WERI-Rb-1 (cell line): ENCODE measurements around the gene SLC5A6.

Experiments used
- DNase-seq: peaks from one replicate; pipeline ENCODE4 v3.0.0-alpha.2; 2020
- H3K27ac ChIP-seq: fragments of 250-450 bp; sonication (Bioruptor Pico); 2 replicates; pipeline ENCODE4 v1.5.1; 2020; ENCODE audit warnings: mild to moderate bottlenecking, moderate library complexity
- H3K27me3 ChIP-seq: fragments of 250-450 bp; sonication (Bioruptor Pico); 2 replicates; pipeline ENCODE4 v1.5.1; 2021; ENCODE audit warnings: mild to moderate bottlenecking, low read depth, moderate library complexity; ENCODE audit not compliant: insufficient read depth, severe bottlenecking
- H3K36me3 ChIP-seq: fragments of 250-450 bp; sonication (Bioruptor Pico); 2 replicates; pipeline ENCODE4 v1.5.1; 2020; ENCODE audit warnings: mild to moderate bottlenecking, moderate library complexity
- H3K4me3 ChIP-seq: 2 replicates; pipeline ENCODE4 v1.5.1; 2011; ENCODE audit warnings: low read depth, mild to moderate bottlenecking, control low read depth, low read length
- H3K9me3 ChIP-seq: fragments of 250-450 bp; sonication (Bioruptor Pico); 2 replicates; pipeline ENCODE4 v1.5.1; 2021; ENCODE audit warnings: mild to moderate bottlenecking, moderate library complexity; ENCODE audit not compliant: severe bottlenecking
- CTCF ChIP-seq: IDR thresholded peaks from 2 replicates; pipeline ENCODE4 v1.5.1; 2011; ENCODE audit warnings: low read depth, mild to moderate bottlenecking, control low read depth, inconsistent platforms, low read length

Gene SLC5A6

GRCh38 chr2:27255187-27255586, 43.1 kb upstream of the SLC5A6 start:
- no peak overlapping the region for H3K4me3 ChIP-seq
- TF ChIP-seq CTCF = no peak

DNA sequence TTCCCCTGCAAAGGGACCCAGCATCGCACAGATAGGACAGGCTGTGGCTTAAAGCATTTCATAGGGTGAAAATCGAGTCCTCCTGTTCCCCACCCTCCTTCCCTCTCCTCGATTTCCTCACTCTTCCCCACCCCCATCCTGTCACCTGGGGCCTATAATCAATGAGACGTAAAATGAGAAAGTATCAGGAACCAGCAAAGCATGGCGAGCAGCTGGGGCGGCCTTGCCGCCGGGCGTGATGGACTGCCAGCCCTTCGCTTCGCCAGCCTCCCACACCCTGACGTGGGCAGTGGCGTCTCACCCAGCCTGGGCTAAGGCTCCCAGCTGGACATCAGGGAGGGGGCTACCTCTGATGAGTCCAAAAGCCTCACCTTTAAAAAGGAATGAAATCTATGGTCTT, 39.7 kb upstream of the SLC5A6 start:
- H3K27me3 ChIP-seq = no peaks in the 10 kb centered on the region
- no peaks in the 10 kb centered on the region for H3K36me3 ChIP-seq
- no peak overlapping the region for H3K27ac ChIP-seq
- no peak for DNase-seq
- H3K4me3 ChIP-seq = no peak overlapping the region
- no peak for TF ChIP-seq CTCF
- H3K9me3 ChIP-seq = no peaks in the 10 kb centered on the region

More at GRCh38 chr2:27255187-27255586, 43.1 kb upstream of the SLC5A6 start:
- DNase-seq = no peak
- no peaks in the 10 kb centered on the region for H3K27me3 ChIP-seq
- no peak overlapping the region for H3K27ac ChIP-seq
- H3K36me3 ChIP-seq = peaks cover 3% of the 10 kb centered on the region; the same call in 1 of the 2 replicates
- H3K9me3 ChIP-seq = no peaks in the 10 kb centered on the region

- peak overlapping the region; percentile 63 for H3K27ac ChIP-seq
- peak; percentile 25 for DNase-seq
- no peak for TF ChIP-seq CTCF
- no peaks in the 10 kb centered on the region for H3K9me3 ChIP-seq
- no peaks in the 10 kb centered on the region for H3K27me3 ChIP-seq
- H3K36me3 ChIP-seq = no peaks in the 10 kb centered on the region
- no peak overlapping the region for H3K4me3 ChIP-seq
Measured at GRCh38 chr2:27250652-27251379, 38.7 kb upstream of the SLC5A6 start.

- DNase-seq = peak; percentile 94
- Histone ChIP-seq H3K27ac (peak overlapping the region; percentile 63), H3K36me3 (peaks cover under 1% of the 10 kb centered on the region; the same call in 1 of the 2 replicates), H3K27me3 (no peaks in the 10 kb centered on the region), H3K4me3 (no peak overlapping the region), H3K9me3 (no peaks in the 10 kb centered on the region)
- TF ChIP-seq CTCF = peak; percentile 98
Measured at GRCh38 chr2:27249891-27250651, 38.0 kb upstream of the SLC5A6 start.

DNA sequence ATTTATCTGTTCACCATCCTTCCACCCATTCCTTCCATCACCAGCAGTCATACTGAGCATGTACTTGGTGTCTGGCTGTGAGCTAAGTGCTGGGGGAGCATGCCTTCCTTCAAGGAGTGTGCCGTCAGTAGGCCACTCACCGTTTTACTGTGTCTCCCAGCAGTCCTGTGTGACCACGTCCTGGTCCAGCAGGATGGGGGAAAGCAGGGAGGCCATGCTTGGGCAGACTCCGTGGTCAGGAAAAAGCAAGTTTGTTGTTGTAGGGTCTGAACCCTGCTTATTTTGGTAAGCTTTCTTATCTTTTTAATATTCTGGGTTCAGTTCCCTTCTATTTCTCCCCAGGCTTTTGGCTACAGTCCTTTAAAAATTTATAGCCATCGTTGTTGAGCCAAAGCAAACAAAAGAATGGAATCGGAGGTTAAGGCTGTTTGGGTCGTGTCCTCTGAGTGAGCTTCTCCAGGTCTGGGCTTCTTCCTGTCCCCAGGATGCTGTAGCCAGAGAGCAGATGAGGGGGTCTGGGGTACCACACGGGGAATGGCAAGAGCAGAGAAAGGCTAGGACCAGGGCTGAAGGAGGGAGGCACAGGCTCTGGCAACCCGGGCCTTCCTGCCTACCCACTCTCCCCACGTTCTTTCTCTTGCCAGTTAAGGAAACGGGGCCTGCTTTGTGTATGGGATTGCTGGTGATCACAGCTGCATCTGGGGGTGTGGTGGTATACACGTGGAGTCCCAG, 37.3 kb upstream of the SLC5A6 start:
- Histone ChIP-seq H3K27me3 (no peaks in the 10 kb centered on the region), H3K9me3 (no peaks in the 10 kb centered on the region), H3K4me3 (no peak overlapping the region), H3K27ac (no peak overlapping the region), H3K36me3 (peaks cover 8% of the 10 kb centered on the region)
- no peak for DNase-seq
- TF ChIP-seq CTCF = no peak
